ENCODE data around the gene STAB1. TPM values are rescaled to one million over a fixed set of nuclear protein-coding genes. Genes with fewer than 3 reads are reported as not detected.

The STAB1 gene
- total and polyA plus RNA-seq, 2 of the 8 experiments (the other 6 are each of a cell fraction or from before 2014, with no cell fraction given), result 1.0 to 1.9 TPM

- TF ChIP-seq CTCF (IDR thresholded peaks at IDR 0.05; ENCODE audit: control extremely low read depth in 1 of 3, insufficient read depth in 1 of 3, low read depth in 1 of 3, low read length in 3 of 3) (peak in 2 of 3 experiments; percentile 82 to 98; a peak in 3 of 4 replicates), SIN3A (conservative IDR thresholded peaks at IDR 0.05 in 1 of 2, IDR thresholded peaks at IDR 0.05 in 1 of 2; ENCODE audit: low read depth in 1 of 2, low read length in 2 of 2) (peak in 1 of 2 experiments; percentile 50; a peak in 1 of 4 replicates), SRF (IDR thresholded peaks at IDR 0.05; ENCODE audit: low read depth, low read length) (no peak), HDAC6 (IDR thresholded peaks at IDR 0.05; ENCODE audit: low read depth, low read length) (no peak), SIX5 (IDR thresholded peaks at IDR 0.05; ENCODE audit: low read depth, low read length) (no peak), CREB1 (IDR thresholded peaks at IDR 0.05) (peak; percentile 23; the same call in 1 of the 2 replicates), POLR2AphosphoS5 (IDR thresholded peaks at IDR 0.05; ENCODE audit: low read depth, low read length) (0 out of 2 replicates have a peak, but pooled peaks have one; percentile 21), GABPA (IDR thresholded peaks at IDR 0.05; ENCODE audit: borderline replicate concordance, insufficient read depth, low read length) (0 out of 2 replicates have a peak, but pooled peaks have one; percentile 65), TAF7 (optimal IDR thresholded peaks at IDR 0.05; ENCODE audit: borderline replicate concordance, low read depth, low read length) (no peak)
- TF ChIP-seq, protein P1, sequence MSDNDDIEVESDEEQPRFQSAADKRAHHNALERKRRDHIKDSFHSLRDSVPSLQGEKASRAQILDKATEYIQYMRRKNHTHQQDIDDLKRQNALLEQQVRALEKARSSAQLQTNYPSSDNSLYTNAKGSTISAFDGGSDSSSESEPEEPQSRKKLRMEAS (IDR thresholded peaks at IDR 0.05), result peak; percentile 38; the same call in 1 of the 2 replicates
These were observed 13.2 kb upstream of the STAB1 start (continued) for GRCh38 chr3:52481819-52482521.
